Measurements from ENCODE around the gene P2RY11.

The P2RY11 gene

DNA sequence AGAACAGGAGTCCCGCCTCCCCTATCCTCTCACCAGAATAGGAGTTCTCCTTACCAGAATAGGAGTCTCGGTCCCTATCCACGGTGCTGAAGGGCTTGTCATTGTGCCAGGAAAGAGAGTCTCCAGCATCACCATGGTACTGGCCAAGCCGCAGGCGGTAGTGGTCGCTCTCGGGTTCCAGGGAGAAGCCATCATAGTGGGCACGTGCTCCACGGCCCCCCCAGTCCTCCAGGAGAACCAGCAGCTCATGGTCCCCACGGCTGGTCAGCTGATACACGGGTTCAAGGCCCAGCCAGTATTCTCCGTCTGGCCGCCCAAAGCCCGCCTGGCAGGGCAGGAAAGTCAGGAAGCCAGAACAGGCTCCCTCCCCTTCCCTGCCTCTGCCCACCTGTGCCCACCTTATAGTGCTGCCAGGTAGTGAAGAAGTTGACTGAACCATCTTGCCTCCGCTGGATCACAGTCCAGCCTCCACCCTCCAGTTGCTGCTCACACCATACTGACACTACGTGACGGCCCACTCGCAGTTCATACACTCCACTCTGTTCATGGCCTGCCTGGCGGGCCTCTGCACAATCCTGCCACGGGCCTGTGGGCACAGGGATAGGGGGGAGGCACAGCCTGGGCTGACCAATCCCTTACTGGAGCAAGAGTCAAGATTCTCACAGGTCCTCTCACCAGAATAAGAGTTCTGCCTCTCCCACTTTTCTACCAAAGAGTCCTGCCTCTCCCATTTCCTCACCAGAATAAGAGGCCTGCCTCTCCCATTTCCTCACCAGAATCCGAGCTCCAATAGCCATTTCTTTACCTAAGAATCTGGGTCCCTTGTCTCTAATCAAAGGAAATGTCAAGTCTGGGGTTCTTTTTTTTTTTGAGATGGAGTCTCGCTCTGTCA, 18.0 kb upstream of the P2RY11 start:
- no peak for DNase-seq

DNA sequence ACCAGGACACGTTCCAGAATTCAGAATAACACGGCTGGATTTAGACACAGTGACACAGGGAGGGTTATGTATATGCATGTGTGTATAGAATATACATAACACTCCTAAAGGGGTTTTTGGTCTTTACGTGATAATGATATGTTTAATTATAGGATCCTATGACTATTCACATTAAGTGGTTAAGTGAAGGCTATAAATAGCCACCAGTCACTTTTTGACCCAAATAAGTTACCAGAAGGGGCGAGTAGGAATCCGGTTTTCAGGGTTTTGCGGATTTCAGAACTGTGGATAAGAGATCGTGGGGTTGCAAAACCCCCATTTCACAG, 15.9 kb upstream of the P2RY11 start:
- DNase-seq: no peak

DNA sequence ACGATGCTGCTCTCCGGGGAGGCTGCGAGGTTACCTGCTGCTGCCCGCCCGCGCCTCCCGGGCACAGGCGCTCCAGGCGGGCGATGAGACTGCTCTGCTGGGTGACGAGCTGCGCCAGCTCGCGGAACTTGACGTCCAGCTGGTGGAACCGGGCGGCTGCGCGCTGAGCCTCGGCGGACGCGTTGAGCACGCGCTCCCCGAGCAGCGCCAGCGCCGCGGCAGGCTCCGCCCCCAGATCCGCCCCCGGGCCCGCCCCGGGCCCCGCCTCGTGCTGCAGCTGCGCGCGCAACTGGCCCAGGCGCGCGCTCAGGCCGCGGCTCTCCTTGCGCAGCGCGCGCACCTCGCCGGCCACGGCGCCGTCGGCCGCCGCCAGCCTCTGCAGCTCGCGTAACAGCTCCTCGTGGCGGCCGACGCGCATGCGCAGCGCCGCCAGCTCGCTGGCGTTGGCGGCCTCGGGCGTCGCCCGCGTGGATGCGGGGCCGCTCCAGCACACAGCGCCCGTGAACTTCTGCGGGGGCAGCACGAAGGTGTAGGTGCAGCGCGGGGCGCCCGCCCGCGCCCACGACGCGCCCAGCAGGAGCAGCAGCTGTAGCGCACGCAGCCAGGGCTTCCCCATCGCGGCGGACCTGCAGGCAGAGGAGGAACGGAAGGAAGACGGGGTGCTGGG, 15.4 kb upstream of the P2RY11 start:
- peak; percentile 93 for DNase-seq

DNA sequence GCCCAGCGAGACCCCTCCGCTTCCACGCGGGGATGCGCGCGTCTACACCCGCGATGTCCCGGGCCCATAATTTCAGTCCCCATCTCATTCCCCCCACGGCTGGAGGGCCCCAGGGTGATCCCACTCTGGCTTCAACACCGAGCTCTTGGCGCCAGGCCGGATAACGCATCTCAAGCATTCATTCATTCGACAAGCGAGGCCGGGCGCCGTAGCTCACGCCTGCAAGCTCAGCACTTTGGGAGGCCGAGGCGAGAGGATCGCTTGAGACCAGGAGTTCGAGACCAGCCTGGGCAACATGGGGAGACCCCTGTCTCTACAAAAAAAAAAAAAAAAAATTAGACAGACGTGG, 14.9 kb upstream of the P2RY11 start:
- no peak for DNase-seq

DNA sequence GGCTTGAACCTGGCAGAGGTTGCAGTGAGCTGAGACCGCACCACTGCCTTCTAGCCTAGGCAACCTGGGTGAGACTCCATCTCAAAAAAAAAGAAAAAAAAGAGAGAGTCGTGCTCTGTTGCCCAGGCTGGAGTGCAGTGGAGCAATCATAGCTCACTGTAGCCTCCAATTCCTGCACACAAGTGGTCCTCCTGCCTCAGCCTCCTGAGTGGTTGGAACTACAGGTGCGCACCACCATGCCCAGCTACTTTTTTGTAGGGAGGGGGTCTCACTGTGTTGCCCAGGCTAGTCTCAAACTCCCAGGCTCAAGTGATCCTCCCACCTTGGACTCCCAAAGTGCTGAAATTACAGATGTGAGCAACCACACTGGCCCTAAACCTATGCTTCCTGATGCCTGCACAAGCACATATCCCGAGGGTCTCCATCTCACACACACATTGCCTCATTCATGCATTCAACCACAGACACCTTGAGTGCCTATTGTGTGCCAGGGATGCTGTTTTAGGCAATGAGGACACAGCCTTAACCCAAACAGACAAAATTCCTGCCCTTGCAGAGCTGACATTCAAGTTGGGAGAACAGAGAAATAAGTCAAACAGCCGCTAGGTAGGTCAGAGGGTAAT, 11.2 kb upstream of the P2RY11 start:
- DNase-seq: no peak

DNA sequence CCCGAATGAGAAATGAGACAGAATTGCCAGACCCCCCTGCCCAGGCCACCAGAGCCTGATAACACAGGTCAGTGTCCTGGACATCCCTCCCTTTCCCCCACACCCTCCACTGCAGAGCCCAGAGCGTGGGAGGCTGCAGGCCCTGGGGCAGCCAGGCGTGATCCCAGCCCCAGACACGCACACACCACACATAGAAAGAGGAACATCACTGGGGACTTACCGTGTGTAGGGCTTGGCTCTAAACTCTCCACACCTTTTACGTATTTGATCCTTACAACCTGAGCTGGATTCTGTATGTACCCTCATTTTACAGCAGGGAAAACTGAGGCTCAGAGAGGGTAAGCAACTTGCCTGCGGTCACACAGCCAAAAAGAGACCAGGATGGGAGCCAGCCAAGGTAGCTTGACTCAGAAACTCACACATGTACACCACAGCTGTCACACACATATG, 8.7 kb upstream of the P2RY11 start:
- peak in 1 of 2 donors; percentile 73 for DNase-seq

DNA sequence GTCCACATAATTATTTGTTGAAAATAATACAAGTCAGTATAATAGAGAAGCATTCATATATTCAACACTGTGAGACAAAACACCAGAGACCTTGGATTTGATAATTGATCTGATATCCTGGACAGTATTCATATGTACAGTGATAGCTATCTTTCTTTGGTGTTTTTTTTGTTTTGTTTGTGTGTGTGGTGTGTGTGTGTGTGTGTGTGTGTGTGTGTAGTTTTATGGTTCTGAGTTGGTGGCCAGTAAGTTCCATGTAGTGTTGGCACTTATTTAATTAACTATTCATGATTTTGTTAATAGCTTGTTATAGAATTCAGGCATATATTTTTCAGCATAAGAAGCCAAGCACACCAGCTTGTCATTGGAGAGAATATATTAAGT, 7.4 kb upstream of the P2RY11 start:
- peak in 1 of 2 donors; percentile 58 for DNase-seq

DNA sequence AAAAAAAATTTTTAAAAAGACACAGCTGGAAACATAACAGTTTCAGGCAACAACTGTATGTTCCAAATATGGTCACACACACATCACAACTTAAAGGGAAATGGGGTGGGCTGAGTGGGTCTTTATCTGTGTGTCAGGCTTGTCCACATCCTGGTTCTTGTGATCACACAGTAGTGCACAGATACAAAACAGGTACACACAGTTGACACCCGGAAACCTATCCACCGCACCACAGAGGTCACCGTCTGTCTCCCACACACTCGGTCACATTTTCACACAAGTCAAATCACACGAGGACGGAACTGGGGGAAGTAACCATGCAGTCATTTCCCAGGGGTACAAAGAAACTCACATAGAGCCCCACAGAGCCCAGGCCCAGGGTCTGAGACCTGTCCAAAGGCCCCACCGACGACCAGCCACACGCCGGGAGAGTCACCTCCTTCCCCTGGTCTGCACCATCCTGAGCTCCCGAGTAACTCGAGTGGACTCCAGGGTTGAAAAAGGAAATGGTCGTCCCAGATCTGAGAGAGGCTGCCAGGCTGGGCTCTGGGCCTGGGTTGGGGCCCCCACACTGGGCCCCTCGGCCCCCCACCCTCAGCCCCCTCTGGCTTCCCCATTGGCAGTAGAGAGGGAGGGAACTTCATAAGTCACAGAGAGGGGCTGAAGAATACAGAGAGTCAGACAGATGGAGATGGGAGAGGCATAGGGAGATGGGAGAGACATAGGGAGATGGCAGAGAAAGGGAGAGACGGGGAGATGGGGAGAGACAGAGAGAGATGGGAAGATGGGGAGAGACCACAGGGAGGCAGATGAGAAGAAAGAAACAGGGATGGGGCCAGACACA, 6.6 kb upstream of the P2RY11 start:
- peak; percentile 93 to 96 for DNase-seq

DNA sequence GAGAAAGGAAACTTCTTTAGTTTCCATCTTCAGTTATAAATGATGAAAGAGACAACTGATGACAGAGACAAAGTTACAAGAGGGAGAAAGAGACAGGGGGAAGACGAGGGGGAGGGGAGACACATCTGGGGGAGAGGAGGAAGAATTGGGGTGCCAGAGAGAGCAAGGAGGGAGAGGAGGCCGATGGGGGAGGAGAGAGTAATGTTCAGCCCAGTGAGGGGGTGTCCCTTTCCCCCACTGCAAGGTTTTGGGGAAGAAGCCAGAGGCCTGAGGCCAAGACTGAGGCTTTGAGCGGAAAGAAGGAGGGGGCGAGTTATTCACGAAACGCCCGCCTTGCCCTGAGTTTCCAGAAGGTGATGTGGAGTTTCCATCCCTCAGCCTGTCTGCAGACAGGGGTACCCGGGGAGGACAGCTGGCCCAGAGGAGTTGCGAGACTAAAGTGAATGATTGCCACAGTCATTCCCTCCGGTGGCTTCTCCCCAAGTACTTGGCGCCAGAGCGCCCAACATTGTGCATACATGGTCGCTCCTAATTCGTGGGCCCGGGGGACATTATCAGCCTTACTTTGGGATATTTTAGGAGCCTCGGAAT, 5.9 kb upstream of the P2RY11 start:
- DNase-seq: peak; percentile 55 to 72

DNA sequence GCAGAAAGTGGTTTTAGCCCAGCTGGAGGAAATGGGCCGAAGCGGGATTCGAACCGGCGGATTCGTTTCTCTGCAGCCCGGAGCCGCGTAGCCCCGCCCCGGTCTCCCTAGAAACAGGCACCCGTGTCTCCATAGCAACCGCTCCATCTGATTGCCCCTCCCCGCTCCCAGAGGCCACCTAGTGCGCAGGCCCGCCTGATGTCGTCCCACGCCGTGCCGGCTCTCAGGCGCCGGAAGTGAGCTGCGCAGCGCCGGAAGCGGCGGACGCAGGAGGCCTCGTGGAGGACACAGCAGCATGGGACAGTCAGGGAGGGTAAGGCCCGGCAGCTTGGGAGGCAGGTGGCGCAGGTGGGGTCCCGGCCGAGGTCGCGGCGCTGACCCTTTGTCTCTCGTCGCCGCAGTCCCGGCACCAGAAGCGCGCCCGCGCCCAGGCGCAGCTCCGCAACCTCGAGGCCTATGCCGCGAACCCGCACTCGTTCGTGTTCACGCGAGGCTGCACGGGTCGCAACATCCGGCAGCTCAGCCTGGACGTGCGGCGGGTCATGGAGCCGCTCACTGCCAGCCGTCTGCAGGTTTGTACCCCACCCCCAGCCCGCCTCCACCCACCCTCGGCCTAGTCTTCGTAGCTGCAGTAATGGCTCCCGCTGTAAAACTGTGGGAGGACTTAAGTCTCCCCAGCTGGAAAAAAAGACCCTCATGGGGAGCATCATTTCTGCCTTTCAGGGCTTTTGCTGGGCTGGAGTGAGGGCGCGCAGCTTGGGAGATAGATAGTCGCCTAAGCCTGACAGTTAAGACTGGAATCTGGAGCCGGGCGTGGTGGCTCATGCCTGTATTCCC, 5.2 kb upstream of the P2RY11 start, which contains the start of gene PPAN:
Gene PPAN (plus strand): TSS at position 263 of the 837 bp plus-strand sequence. CDS start 33 bp downstream, at position 296.
- DNase-seq: peak; percentile 98

DNA sequence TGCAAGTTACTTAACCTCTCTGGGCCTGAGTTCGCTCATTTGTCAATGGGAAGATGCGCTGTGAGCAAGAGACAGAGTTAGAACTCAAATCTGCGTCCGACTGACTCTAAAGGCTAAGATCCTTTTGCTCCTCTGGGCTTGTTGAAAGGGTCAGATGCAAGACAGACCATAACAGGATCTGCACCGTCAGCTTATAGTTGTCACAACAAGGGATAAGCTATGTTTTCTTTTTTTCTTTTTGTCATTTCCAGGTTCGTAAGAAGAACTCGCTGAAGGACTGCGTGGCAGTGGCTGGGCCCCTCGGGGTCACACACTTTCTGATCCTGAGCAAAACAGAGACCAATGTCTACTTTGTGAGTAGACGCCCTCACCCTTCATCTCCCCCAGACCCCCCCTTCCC, 4.2 kb upstream of the P2RY11 start:
- DNase-seq: no peak

DNA sequence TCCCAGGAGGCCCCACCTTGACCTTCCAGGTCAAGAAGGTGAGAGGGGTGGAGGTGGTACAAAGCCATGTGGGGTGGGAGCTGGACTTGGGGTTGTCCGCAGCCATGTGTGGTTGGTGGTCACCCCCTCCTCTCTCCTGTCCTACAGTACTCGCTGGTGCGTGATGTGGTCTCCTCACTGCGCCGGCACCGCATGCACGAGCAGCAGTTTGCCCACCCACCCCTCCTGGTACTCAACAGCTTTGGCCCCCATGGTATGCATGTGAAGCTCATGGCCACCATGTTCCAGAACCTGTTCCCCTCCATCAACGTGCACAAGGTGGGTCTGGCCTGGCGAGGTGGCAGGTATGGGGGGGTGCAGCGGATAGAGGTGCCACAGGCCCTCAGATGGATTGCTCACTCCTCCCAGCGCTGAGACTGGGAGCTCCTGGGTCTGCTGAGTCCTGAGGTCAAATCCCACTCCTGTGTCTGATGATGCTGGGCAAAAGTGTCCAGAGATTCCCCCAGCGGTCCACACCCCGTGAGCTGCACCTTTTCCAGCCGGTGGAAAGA, 3.6 kb upstream of the P2RY11 start:
- DNase-seq: no peak

DNA sequence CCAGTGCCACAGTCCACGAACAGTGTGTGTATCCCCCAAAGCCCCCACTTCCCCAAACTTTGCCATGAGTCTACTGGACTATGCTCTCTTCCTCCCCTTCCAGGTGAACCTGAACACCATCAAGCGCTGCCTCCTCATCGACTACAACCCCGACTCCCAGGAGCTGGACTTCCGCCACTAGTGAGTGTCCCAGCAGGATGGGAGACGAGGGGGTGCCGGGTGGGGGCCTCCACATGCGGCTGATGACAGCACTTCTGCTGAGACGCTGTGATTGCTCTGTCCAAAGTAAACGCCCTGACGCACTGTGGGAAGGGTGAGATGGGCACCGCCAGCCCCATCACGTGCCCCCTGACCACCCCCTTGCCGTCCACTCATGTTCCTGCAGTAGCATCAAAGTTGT, 2.0 kb upstream of the P2RY11 start:
- no peak for DNase-seq

DNA sequence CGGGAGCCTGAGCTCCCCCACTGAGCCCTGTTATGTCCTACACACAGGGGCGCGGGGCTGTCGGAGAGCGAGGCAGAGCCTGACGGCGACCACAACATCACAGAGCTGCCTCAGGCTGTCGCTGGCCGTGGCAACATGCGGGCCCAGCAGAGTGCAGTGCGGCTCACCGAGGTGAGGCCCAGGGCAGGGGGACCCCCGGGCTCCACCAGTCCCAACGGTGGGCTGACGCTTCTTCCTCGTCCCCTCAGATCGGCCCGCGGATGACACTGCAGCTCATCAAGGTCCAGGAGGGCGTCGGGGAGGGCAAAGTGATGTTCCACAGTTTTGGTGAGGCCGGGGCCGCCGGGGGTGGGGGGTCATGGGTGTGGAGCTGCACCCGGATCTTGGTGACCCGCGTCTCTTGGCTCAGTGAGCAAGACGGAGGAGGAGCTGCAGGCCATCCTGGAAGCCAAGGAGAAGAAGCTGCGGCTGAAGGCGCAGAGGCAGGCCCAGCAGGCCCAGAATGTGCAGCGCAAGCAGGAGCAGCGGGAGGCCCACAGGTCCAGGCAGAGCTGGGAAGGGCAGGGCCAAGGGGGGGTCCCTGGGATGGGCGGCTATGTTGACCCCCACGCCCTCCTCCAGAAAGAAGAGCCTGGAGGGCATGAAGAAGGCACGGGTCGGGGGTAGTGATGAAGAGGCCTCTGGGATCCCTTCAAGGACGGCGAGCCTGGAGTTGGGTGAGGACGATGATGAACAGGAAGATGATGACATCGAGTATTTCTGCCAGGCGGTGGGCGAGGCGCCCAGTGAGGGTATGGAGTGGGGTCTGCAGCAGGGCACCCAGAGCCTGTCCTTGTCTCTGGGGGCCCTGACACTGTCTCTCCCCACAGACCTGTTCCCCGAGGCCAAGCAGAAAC, 1.2 kb upstream of the P2RY11 start:
- DNase-seq: no peak

DNA sequence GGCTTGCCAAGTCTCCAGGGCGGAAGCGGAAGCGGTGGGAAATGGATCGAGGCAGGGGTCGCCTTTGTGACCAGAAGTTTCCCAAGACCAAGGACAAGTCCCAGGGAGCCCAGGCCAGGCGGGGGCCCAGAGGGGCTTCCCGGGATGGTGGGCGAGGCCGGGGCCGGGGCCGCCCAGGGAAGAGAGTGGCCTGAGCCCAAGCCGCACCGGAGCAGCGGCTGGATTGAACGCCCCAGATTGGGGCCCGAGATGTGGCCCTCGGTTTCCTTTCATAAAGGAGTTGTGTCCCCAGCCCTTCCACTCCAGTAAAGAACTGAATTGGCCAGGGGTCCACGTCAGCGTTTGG, 548 bp upstream of the P2RY11 start:
- no peak for DNase-seq

DNA sequence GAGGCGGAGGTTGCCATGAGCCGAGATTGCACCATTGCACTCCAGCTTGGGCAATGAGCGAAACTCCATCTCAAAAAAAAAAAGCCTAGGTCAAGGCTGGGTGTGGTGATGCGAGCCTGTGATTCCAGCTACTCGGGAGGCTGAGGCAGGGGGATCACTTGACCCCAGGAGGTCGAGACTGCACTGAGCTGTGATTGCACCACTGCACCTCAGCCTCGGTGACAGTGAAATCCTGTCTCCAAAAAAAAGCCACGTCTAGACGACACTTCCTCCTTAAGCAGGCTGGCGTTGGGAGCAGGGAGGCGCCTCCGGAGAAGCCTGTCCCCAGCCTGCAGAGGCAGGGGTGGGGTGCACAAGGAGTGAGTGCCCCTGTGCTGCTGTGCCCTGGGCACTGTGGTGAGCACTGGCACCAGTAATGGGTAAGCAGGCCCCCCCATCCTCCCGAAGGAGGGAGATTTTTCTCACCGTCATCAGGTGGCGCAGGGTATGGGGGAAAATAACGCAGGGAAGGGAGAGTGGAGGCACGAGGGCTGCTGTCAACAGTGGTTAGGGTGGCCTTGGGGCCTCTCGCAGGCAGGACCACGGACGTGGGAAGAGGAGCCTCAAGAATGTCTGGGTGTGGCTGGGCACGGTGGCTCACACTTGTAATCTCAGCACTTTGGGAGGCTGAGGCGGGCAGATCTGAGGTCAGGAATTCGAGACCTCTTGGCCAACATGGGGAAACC, 706 bp downstream of the P2RY11 start:
- peak; percentile 56 to 72 for DNase-seq

DNA sequence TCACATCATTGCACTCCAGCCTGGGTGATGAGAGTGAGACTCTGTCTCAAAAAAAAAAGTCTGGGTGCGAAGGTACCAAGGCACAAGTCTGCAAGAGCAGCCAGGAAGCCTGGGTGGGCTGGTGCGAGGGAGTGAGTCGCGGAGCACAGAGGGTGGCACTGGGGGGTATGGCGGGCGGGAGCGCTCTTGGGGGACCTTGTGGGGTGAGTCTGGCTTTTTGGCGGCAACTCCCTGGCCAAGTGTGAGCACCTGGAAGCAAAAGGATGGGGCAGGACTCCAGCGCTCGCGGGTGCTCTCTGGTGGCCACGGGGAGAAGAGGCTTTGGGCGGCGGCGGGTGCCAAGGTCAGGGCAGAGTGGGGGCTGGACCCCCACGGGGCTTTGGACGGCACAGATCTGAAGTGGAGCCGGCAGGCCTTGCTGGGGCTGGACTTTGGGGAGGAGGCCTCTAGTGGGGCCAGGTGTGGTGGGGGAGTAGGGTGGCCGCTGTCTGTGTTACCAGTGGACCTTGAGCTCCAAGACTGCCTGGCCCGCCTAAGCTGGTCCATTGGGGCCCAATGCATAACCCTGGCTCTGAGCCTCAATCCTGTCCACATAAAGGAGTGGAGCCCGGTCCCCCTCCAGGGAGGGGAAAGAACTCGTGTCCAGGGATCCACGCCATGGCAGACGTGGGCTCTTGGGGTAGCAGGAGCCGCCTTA, 1.6 kb downstream of the P2RY11 start:
- DNase-seq: peak; percentile 73 to 78

DNA sequence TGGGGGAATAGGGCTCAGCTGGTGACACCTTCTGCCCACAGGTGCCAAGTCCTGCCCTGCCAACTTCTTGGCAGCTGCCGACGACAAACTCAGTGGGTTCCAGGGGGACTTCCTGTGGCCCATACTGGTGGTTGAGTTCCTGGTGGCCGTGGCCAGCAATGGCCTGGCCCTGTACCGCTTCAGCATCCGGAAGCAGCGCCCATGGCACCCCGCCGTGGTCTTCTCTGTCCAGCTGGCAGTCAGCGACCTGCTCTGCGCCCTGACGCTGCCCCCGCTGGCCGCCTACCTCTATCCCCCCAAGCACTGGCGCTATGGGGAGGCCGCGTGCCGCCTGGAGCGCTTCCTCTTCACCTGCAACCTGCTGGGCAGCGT, 2.1 kb downstream of the P2RY11 start:
- peak in 1 of 2 donors; percentile 39 for DNase-seq

Data from CD4-positive, alpha-beta T cell treated with Interleukin-4 for 1 hour (primary cell).